ENCODE data around the gene KDF1.

DNA sequence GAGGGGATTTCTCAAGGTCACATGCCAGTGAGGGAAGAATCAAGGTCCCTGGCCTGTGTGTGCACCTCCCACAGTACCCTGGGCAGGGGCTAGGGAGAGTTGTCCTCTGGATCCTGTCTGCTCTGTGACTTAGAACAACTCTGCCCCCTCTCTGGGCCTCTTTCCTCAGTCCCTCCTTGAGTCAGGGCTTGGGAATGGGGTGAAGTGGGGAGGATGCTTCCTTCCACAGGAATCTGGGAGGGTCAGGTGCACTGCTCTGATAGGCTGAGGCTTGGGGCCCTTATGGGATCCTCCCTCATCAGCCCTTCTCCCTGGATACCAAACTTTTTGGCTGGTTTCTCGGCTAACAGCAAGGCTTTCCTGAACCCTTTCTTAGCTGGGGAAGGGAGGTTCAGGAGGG, 35.8 kb upstream of the KDF1 start:
- TF ChIP-seq POLR2A (IDR thresholded peaks at IDR 0.05; ENCODE audit: low read length), result no peak
- TF ChIP-seq GATA1 (IDR thresholded peaks at IDR 0.05; ENCODE audit: low read depth, low read length), result no peak
